ENCODE measurements around the gene IRAK1.

IRAK1 gene

GRCh38 chrX:154014429-154015380 is 5.0 kb downstream of the IRAK1 start:
- TF ChIP-seq, protein P1, sequence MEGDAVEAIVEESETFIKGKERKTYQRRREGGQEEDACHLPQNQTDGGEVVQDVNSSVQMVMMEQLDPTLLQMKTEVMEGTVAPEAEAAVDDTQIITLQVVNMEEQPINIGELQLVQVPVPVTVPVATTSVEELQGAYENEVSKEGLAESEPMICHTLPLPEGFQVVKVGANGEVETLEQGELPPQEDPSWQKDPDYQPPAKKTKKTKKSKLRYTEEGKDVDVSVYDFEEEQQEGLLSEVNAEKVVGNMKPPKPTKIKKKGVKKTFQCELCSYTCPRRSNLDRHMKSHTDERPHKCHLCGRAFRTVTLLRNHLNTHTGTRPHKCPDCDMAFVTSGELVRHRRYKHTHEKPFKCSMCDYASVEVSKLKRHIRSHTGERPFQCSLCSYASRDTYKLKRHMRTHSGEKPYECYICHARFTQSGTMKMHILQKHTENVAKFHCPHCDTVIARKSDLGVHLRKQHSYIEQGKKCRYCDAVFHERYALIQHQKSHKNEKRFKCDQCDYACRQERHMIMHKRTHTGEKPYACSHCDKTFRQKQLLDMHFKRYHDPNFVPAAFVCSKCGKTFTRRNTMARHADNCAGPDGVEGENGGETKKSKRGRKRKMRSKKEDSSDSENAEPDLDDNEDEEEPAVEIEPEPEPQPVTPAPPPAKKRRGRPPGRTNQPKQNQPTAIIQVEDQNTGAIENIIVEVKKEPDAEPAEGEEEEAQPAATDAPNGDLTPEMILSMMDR (IDR thresholded peaks at IDR 0.05; ENCODE audit: low read depth, low read length): no peak
- no peak for DNase-seq (ENCODE audit: extremely low read depth, low read depth)

DNA sequence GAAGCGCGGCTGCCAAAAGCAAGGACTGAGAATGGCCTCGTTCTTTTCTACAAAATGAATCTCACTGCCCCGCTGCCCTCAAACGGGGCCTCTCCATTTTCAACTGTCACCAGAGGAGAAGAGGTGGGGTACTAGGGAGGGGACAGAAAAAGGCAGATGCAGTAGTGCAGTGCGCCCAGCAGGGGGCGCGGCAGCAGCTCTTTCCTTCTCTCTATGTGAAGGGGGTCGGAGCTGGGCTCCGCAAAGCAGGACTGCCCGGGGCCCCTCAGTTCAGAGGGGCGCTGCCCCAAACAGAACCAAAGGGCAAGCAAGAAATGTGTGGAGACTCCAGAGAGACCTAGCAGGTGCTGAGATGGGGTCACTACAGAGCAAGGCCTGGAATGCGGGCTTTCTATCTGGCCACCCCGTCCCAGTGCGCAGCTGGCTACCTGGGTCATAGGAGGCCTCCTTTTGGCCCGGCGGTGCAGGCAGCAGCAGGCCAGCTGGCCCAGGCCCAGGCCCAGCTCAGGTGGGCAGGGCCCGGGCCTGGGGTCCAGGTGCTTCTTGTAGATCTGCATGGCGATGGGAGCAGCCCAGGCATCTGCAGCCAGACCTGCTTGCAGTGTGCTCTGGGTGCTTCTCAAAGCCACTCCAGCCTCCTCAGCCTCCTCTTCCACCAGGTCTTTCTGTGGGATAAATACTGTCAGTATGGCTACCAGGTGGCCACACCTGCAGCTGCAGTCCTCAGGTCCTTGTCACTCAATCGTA is 5.9 kb downstream of the IRAK1 start:
- no peak for DNase-seq (ENCODE audit: extremely low read depth, low read depth)
- TF ChIP-seq, protein P1 (IDR thresholded peaks at IDR 0.05; ENCODE audit: low read depth, low read length): peak; percentile 88

GRCh38 chrX:154013001-154013421 is 6.7 kb downstream of the IRAK1 start:
- TF ChIP-seq, protein P1 (IDR thresholded peaks at IDR 0.05; ENCODE audit: low read depth, low read length): no peak
- DNase-seq (ENCODE audit: extremely low read depth, low read depth): no peak

DNA sequence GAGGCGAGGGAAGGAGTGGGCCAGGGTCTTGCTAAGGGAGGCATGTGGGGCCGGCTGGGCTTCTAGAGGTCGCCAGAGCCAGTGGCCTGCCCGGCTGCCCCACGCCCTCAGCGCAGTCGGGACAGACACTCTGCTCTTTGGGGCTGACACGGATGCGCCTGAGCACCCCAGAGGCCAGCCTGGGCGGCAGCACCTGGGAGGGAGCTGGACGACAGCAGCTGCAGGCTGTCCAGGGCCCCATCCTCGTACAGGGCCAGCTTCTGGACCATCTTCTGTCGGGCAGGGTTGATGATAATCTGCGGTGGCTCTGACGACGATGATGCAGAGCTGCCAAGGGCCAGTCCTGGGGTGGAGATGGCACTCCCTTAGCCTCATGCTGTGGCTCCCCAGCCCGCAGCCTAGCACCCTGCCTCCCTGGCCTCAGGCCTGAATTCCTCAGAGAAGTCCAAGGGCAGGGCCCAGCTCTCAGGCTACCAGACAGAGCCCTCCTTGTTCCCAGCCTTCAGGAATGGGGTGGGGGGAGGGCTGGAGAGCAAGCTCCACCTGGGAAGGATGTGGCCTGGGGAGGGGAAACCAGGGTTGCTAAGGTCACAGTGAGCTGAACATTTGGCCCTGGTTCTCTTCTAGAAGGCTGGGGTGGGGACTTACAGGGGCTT is 7.2 kb downstream of the IRAK1 start:
- DNase-seq (ENCODE audit: extremely low read depth, low read depth): no peak
- TF ChIP-seq, protein P1 (IDR thresholded peaks at IDR 0.05; ENCODE audit: low read depth, low read length): no peak

GRCh38 chrX:154011376-154012335 is 8.0 kb downstream of the IRAK1 start:
- no peak for DNase-seq (ENCODE audit: extremely low read depth, low read depth)
- TF ChIP-seq, protein P1 (IDR thresholded peaks at IDR 0.05; ENCODE audit: low read depth, low read length): no peak

- TF ChIP-seq, protein P1 (IDR thresholded peaks at IDR 0.05; ENCODE audit: low read depth, low read length): no peak
These were observed 9.2 kb downstream of the IRAK1 start for GRCh38 chrX:154010330-154011087.

More at GRCh38 chrX:154010330-154011087, 9.2 kb downstream of the IRAK1 start:
- DNase-seq (ENCODE audit: extremely low read depth, low read depth): no peak
